Putamen (tissue), 1 donor: ENCODE measurements around the gene ATF7IP.
"Not testable (repeated sequence)": the region's sequence is repeated elsewhere in the genome, so short reads cannot be mapped to it uniquely, and the experiment has no call there.

Experiments
- DNase-seq: peaks from one replicate; pipeline ENCODE4 v3.0.0-alpha.2; 2016; ENCODE audit warnings: low spot score

ATF7IP gene

GRCh38 chr12:14365294-14366208 lies at the start of gene ATF7IP:
Gene ATF7IP (plus strand): TSS chr12:14365682. CDS start chr12:14423916, 58,234 bp downstream.
- peak; percentile 98 for DNase-seq

- DNase-seq, result no peak
These were observed 47.9 kb upstream of the ATF7IP start for GRCh38 chr12:14317362-14318146.

- DNase-seq, result not testable (repeated sequence)
These were observed 45.6 kb upstream of the ATF7IP start for GRCh38 chr12:14319704-14320427.

- no peak for DNase-seq
These were observed 43.1 kb upstream of the ATF7IP start for GRCh38 chr12:14322403-14322802.

- DNase-seq, result peak; percentile 52
These were observed 39.7 kb upstream of the ATF7IP start for GRCh38 chr12:14325716-14326343.

GRCh38 chr12:14326699-14327098 lies 38.8 kb upstream of the ATF7IP start:
- no peak for DNase-seq

GRCh38 chr12:14327711-14328110 lies 37.8 kb upstream of the ATF7IP start:
- no peak for DNase-seq

- DNase-seq, result no peak
These were observed 33.0 kb upstream of the ATF7IP start for GRCh38 chr12:14332482-14332881.

GRCh38 chr12:14340371-14340770 lies 25.1 kb upstream of the ATF7IP start:
- DNase-seq, result no peak

GRCh38 chr12:14351524-14351923 lies 14.0 kb upstream of the ATF7IP start:
- not testable (repeated sequence) for DNase-seq

GRCh38 chr12:14352066-14352465 lies 13.4 kb upstream of the ATF7IP start:
- DNase-seq, result not testable (repeated sequence)

- not testable (repeated sequence) for DNase-seq
These were observed 10.8 kb upstream of the ATF7IP start for GRCh38 chr12:14354665-14355064.

- DNase-seq, result no peak
These were observed 9.3 kb upstream of the ATF7IP start for GRCh38 chr12:14356147-14356546.

- no peak for DNase-seq
These were observed 8.0 kb upstream of the ATF7IP start for GRCh38 chr12:14357486-14357885.

- DNase-seq, result no peak
These were observed 3.1 kb upstream of the ATF7IP start for GRCh38 chr12:14362352-14362751.

- no peak for DNase-seq
These were observed 755 bp upstream of the ATF7IP start for GRCh38 chr12:14364583-14365271.

- no peak for DNase-seq
These were observed 942 bp downstream of the ATF7IP start for GRCh38 chr12:14366209-14367039.

- DNase-seq, result no peak
These were observed 1.7 kb downstream of the ATF7IP start for GRCh38 chr12:14367040-14367661.

GRCh38 chr12:14369311-14369710 lies 3.8 kb downstream of the ATF7IP start:
- no peak for DNase-seq

GRCh38 chr12:14373217-14373616 lies 7.7 kb downstream of the ATF7IP start:
- no peak for DNase-seq
